ENCODE measurements around the gene BRAF. TPM values are rescaled to one million over a fixed set of nuclear protein-coding genes. Genes with fewer than 3 reads are reported as not detected.

BRAF gene
- total and polyA plus RNA-seq, 2 of the 8 experiments (the other 6 are each of a cell fraction or from before 2014, with no cell fraction given): 11.4 to 32.6 TPM

GRCh38 chr7:140732416-140732815 is 192.3 kb downstream of the BRAF start:
- no peaks in the 10 kb centered on the region for H3K27me3 ChIP-seq (replicated peaks in 1 of 4; ENCODE audit: control insufficient read depth in 3 of 4, extremely low read depth in 1 of 4, insufficient read depth in 3 of 4, low read length in 3 of 4)
- H3K4me1 ChIP-seq (replicated peaks in 1 of 4; ENCODE audit: control insufficient read depth in 3 of 4, insufficient read depth in 4 of 4, low read length in 3 of 4): peaks cover 0 to 5% (median 0%) of the 10 kb centered on the region in 4 experiments; a peak in 1 of 7 replicates
- no peak overlapping the region for H2AFZ ChIP-seq (ENCODE audit: low read length)
- FAIRE-seq (peak; percentile 42), DNase-seq (ENCODE audit: low read depth in 1 of 2, low spot score in 2 of 2) (no peak)
- H3K27ac ChIP-seq (ENCODE audit: low read depth, low read length): no peak overlapping the region
- no peak overlapping the region for H3K18ac ChIP-seq (ENCODE audit: extremely low read depth, low read length)
- no peak overlapping the region for H4K5ac ChIP-seq (ENCODE audit: insufficient read length, low read depth, low read length)
- H3K79me2 ChIP-seq (ENCODE audit: control insufficient read depth in 1 of 2, insufficient read depth in 2 of 2, low read length in 2 of 2): no peaks in the 10 kb centered on the region
- H4K8ac ChIP-seq (ENCODE audit: extremely low read depth, insufficient read depth, low read length): no peak overlapping the region
- no peak overlapping the region for H4K91ac ChIP-seq (replicated peaks; ENCODE audit: insufficient read length, low read length)
- H2BK5ac ChIP-seq (ENCODE audit: low read depth, low read length): no peak overlapping the region
- H3K4me2 ChIP-seq (ENCODE audit: insufficient read depth in 1 of 2, low read depth in 2 of 2, low read length in 2 of 2): no peak overlapping the region
- no peak overlapping the region for H3K23ac ChIP-seq (ENCODE audit: insufficient read length)
- 68% methylated on average over 2 of the region's 2 CpGs; no CpG with 5 or more reads in 1 of the 2 experiments for WGBS, 2 experiments (ENCODE audit: extremely low coverage in 1 of 2, insufficient coverage in 1 of 2, insufficient read length in 1 of 2, insufficient replicate concordance in 2 of 2, low coverage in 1 of 2, low lambda C conversion rate in 2 of 2, missing lambda C conversion rate in 1 of 2)
- no peak overlapping the region for H3K56ac ChIP-seq (replicated peaks; ENCODE audit: insufficient read length, low read depth, low read length)
- H2AK5ac ChIP-seq (ENCODE audit: low read depth, low read length): no peak overlapping the region
- H3K9ac ChIP-seq (replicated peaks in 1 of 4; ENCODE audit: extremely low read depth in 1 of 4, low read depth in 3 of 4, low read length in 3 of 4): no peak overlapping the region
- H2BK15ac ChIP-seq (ENCODE audit: low read length): no peak overlapping the region
- H3K9me3 ChIP-seq (ENCODE audit: insufficient read depth in 2 of 2, low read depth in 1 of 2, low read length in 1 of 2): no peaks in the 10 kb centered on the region
- H4K20me1 ChIP-seq (replicated peaks in 1 of 2; ENCODE audit: control insufficient read depth in 1 of 2, insufficient read depth in 2 of 2, low read length in 2 of 2): no peaks in the 10 kb centered on the region
- H2BK120ac ChIP-seq (replicated peaks; ENCODE audit: low read depth, low read length): no peak overlapping the region
- H3K36me3 ChIP-seq (ENCODE audit: control insufficient read depth in 2 of 4, insufficient read depth in 4 of 4, low read length in 3 of 4): no peaks in the 10 kb centered on the region; a peak in 3 of 8 replicates
- H3K4ac ChIP-seq (replicated peaks; ENCODE audit: insufficient read length, low read depth, low read length): no peak overlapping the region
- H3K4me3 ChIP-seq (ENCODE audit: extremely low read depth in 1 of 4, insufficient read depth in 2 of 4, low read depth in 3 of 4, low read length in 4 of 4): no peak overlapping the region
- H2BK20ac ChIP-seq (ENCODE audit: low read length): no peak overlapping the region
- no peaks in the 10 kb centered on the region for H3K23me2 ChIP-seq (ENCODE audit: low read depth, low read length)
- H3K14ac ChIP-seq (ENCODE audit: insufficient read length): no peak overlapping the region
- TF ChIP-seq USF2 (IDR thresholded peaks at IDR 0.05; ENCODE audit: low read length): no peak
- TF ChIP-seq EZH2 (IDR thresholded peaks at IDR 0.05; ENCODE audit: low read depth, low read length, severe bottlenecking): no peak
- no peak for TF ChIP-seq CHD1 (IDR thresholded peaks at IDR 0.05; ENCODE audit: low read depth, low read length)
- TF ChIP-seq EP300 (IDR thresholded peaks at IDR 0.05; ENCODE audit: borderline replicate concordance in 1 of 2, low read depth in 2 of 2, low read length in 2 of 2): no peak
- TF ChIP-seq ZNF274 (IDR thresholded peaks at IDR 0.05; ENCODE audit: borderline replicate concordance, extremely low read depth, low read length): no peak
- TF ChIP-seq NANOG (IDR thresholded peaks at IDR 0.05; ENCODE audit: insufficient read depth, low read depth, low read length, poor library complexity, severe bottlenecking): no peak
- no peak for TF ChIP-seq BRCA1 (IDR thresholded peaks at IDR 0.05; ENCODE audit: low read depth, low read length)
- no peak for TF ChIP-seq HDAC2 (IDR thresholded peaks at IDR 0.05; ENCODE audit: borderline replicate concordance in 1 of 2, low read depth in 2 of 2, low read length in 2 of 2)
- no peak for TF ChIP-seq CTBP2 (IDR thresholded peaks at IDR 0.05; ENCODE audit: borderline replicate concordance, insufficient read depth, insufficient read length, low read length)
- TF ChIP-seq ATF3 (IDR thresholded peaks at IDR 0.05; ENCODE audit: insufficient read depth, low read depth, low read length): no peak
- no peak for TF ChIP-seq CBX5 (IDR thresholded peaks at IDR 0.05; ENCODE audit: low read depth, low read length)
- no peak overlapping the region for H2BK12ac ChIP-seq (ENCODE audit: low read depth, low read length)
- ChIA-PET POLR2A (ENCODE audit: partially characterized antibody) (no interaction called here), CTCF (ENCODE audit: partially characterized antibody) (interaction anchor here (0.6 kb wide), 1 partner anchor 36 kb away, joined by 3 read pairs; the partner anchor contains the start of gene NDUFB2)
- H3K79me1 ChIP-seq (ENCODE audit: low read depth, low read length): no peaks in the 10 kb centered on the region
